ENCODE results near the gene MUL1. TPM values are rescaled to one million over a fixed set of nuclear protein-coding genes. Genes with fewer than 3 reads are reported as not detected.

Gene MUL1
- total and polyA plus RNA-seq, 2 of the 8 experiments (the other 6 are each of a cell fraction or from before 2014, with no cell fraction given): 16.4 to 20.8 TPM

DNA sequence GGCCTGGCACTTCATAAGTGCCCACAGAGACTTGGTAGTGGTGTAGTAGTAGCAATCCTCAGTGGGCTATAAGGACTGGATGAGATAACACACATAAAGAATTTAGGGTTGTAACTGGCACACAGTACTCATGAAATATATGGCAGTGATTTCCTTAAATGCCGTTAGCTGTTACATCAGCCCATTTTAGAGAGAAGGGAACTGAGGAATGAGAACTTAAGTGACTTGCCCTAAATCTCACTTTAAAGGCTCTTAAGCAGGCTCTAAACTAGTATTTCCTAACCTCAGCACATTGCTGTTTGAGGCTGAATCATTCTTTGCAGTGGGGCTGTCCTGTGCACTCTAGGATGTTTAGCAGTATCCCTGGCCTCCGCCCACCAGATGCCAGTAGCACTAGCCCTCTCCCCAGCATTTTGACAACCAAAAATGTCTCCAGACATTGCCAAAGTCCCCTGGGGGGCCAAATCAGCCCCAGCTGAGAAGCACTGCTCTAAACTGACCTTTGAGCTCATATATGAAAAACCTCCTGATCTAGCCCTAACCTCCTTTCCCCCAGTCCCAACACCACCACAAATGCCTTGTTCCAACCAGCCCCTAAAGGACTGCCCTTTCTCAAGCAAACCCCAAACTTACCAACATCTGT, 33.5 kb downstream of the MUL1 start (continued):
- no peak for TF ChIP-seq EP300 (IDR thresholded peaks at IDR 0.05; ENCODE audit: borderline replicate concordance in 1 of 2, low read depth in 2 of 2, low read length in 2 of 2)
